Measurements from ENCODE around the gene CYP26C1.

DNA sequence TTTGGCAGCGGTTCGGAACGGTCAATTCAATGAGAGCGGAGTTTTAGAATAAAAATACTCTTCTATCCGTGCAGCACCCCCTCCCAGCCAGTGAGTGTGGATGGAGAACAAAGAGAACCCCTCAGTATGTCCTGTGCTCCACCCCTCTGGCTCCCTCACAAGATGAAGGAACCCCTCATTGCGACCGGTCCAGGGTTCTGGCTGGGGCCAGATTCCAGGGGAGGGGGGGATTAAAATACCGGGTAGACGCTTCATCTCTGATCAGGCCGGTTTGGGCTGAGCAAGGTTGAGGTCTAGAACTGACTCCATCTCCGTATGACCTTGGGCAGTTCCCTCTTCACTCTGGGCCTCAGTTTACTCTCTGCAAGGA is 5.9 kb downstream of the CYP26C1 start:
- TF ChIP-seq, protein P1, sequence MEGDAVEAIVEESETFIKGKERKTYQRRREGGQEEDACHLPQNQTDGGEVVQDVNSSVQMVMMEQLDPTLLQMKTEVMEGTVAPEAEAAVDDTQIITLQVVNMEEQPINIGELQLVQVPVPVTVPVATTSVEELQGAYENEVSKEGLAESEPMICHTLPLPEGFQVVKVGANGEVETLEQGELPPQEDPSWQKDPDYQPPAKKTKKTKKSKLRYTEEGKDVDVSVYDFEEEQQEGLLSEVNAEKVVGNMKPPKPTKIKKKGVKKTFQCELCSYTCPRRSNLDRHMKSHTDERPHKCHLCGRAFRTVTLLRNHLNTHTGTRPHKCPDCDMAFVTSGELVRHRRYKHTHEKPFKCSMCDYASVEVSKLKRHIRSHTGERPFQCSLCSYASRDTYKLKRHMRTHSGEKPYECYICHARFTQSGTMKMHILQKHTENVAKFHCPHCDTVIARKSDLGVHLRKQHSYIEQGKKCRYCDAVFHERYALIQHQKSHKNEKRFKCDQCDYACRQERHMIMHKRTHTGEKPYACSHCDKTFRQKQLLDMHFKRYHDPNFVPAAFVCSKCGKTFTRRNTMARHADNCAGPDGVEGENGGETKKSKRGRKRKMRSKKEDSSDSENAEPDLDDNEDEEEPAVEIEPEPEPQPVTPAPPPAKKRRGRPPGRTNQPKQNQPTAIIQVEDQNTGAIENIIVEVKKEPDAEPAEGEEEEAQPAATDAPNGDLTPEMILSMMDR (IDR thresholded peaks at IDR 0.05), result no peak
- no peak for TF ChIP-seq POLR2A (IDR thresholded peaks at IDR 0.05; ENCODE audit: low read depth)
